Astrocyte of the spinal cord (primary cell): ENCODE data around the gene AHNAK.
"Not testable (repeated sequence)": the region's sequence is repeated elsewhere in the genome, so short reads cannot be mapped to it uniquely, and the experiment has no call there.

ENCODE experiments used
- DNase-seq: peaks from one replicate; pipeline ENCODE4 v3.0.0; 2011; ENCODE audit warnings: low read depth, low spot score
- H3K4me3 ChIP-seq: 2 replicates; pipeline ENCODE4 v1.5.1; 2011; ENCODE audit warnings: low read depth, mild to moderate bottlenecking, low read length, moderate library complexity
- CTCF ChIP-seq: IDR thresholded peaks from 2 replicates; pipeline ENCODE4 v1.5.1; 2012; ENCODE audit warnings: low read depth, mild to moderate bottlenecking, low read length, inconsistent platforms
- in situ Hi-C: cut with HindIII; loops from 2 replicates; pipeline ENCODE4 v1.10.0; 2017; ENCODE audit warnings: low sequenced_read_pairs

Gene AHNAK

GRCh38 chr11:62575837-62576236 is 29.2 kb upstream of the AHNAK start:
- no peak for TF ChIP-seq CTCF
- in situ Hi-C loops = no loop called here
- no peak overlapping the region for H3K4me3 ChIP-seq
- DNase-seq = no peak

- TF ChIP-seq CTCF = no peak
- no peak for DNase-seq
- in situ Hi-C loops = no loop called here
- H3K4me3 ChIP-seq = peak overlapping the region; percentile 99
Observed at GRCh38 chr11:62575156-62575555, 28.6 kb upstream of the AHNAK start.

- peak overlapping the region; percentile 99 for H3K4me3 ChIP-seq
- in situ Hi-C loops = no loop called here
- DNase-seq = no peak
Observed at GRCh38 chr11:62574363-62575071, 27.9 kb upstream of the AHNAK start.

GRCh38 chr11:62573592-62574362 is 27.2 kb upstream of the AHNAK start, which contains the start of gene EEF1G:
TSS of gene EEF1G (minus strand) at chr11:62573891. CDS start at chr11:62573842, 49 bp downstream.
- TF ChIP-seq CTCF = no peak
- DNase-seq = peak; percentile 100
- in situ Hi-C loops = no loop called here
- peak within 1 kb of the TSS; percentile 99 for H3K4me3 ChIP-seq

More at GRCh38 chr11:62574363-62575071, 27.9 kb upstream of the AHNAK start:
- TF ChIP-seq CTCF = no peak

- DNase-seq = peak; percentile 18
- H3K4me3 ChIP-seq = peak overlapping the region; percentile 99
- in situ Hi-C loops = no loop called here
- no peak for TF ChIP-seq CTCF
Observed at GRCh38 chr11:62573006-62573591, 26.5 kb upstream of the AHNAK start.

- H3K4me3 ChIP-seq = peak overlapping the region; percentile 99
- DNase-seq = no peak
- in situ Hi-C loops = no loop called here
- no peak for TF ChIP-seq CTCF
Observed at GRCh38 chr11:62572431-62572830, 25.8 kb upstream of the AHNAK start.

GRCh38 chr11:62571493-62571892 is 24.9 kb upstream of the AHNAK start:
- in situ Hi-C loops, DNase-seq, H3K4me3 ChIP-seq: not testable (repeated sequence)

GRCh38 chr11:62570903-62571302 is 24.3 kb upstream of the AHNAK start:
- in situ Hi-C loops = not testable (repeated sequence)

More at GRCh38 chr11:62570903-62571302, 24.3 kb upstream of the AHNAK start:
- DNase-seq, H3K4me3 ChIP-seq: not testable (repeated sequence)
